Parathyroid adenoma (tissue), 2 donors: Measurements from ENCODE around the gene NOS1AP.

Experiments used
- H2AFZ ChIP-seq: fragments of 300-600 bp; sonication (generic); one replicate; pipeline ENCODE4 v1.7.0; 2017; ENCODE audit warnings: antibody characterized with exemption, mild to moderate bottlenecking
- H3K27ac ChIP-seq: fragments of 300-600 bp; sonication (generic); one replicate; pipeline ENCODE4 v1.7.0; 2017
- H3K27me3 ChIP-seq: fragments of 300-600 bp; sonication (generic); one replicate; pipeline ENCODE4 v1.7.0; 2017; ENCODE audit warnings: low read length; ENCODE audit not compliant: control insufficient read depth, insufficient read depth
- H3K36me3 ChIP-seq: fragments of 300-600 bp; sonication (generic); one replicate; pipeline ENCODE4 v1.7.0; 2017; ENCODE audit warnings: low read length; ENCODE audit not compliant: control insufficient read depth, insufficient read depth
- H3K4me1 ChIP-seq: fragments of 300-600 bp; sonication (generic); one replicate; pipeline ENCODE4 v1.7.0; 2017; ENCODE audit warnings: control low read depth
- H3K4me2 ChIP-seq: fragments of 300-600 bp; sonication (generic); one replicate; pipeline ENCODE4 v1.7.0; 2017; ENCODE audit warnings: low read length
- H3K4me3 ChIP-seq: fragments of 300-600 bp; sonication (generic); one replicate; pipeline ENCODE4 v1.7.0; 2017; ENCODE audit warnings: low read depth, low read length
- H3K79me2 ChIP-seq: fragments of 300-600 bp; sonication (generic); one replicate; pipeline ENCODE4 v1.7.0; 2017; ENCODE audit warnings: control low read depth
- H3K9ac ChIP-seq: fragments of 300-600 bp; sonication (generic); one replicate; pipeline ENCODE4 v1.7.0; 2017; ENCODE audit warnings: mild to moderate bottlenecking
- H3K9me3 ChIP-seq: fragments of 300-600 bp; sonication (generic); one replicate; pipeline ENCODE4 v1.7.0; 2017; ENCODE audit warnings: low read length; ENCODE audit not compliant: control insufficient read depth
- TF ChIP-seq, protein P1 (sequence below): fragments of 300-600 bp; sonication (generic); IDR thresholded peaks from one replicate; pipeline ENCODE4 v1.7.0; 2017; ENCODE audit warnings: antibody characterized with exemption, mild to moderate bottlenecking
- donor health status: primary hyperparathyroidism.

NOS1AP gene

DNA sequence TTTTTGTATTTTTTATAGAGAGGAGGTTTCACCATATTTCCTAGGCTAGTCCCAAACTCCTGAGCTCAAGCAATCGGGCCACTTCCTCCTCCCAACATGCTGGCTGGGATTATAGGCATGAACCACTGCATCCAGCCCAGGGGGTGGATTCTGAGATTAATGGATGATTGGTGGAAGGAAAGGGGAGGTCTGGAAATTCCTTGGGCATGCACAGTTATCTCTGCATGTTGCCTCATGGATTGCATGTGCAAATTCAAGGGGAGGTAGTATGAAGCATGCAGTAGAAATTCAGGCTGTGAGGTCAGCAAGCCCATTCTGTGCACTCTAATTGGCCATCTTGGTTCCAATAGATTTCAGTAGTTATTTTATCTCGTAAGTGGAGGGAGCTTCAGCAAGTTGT is 182.7 kb downstream of the NOS1AP start:
- H3K4me1 ChIP-seq, result no peaks in the 10 kb centered on the region

GRCh38 chr1:162253790-162254189 is 184.3 kb downstream of the NOS1AP start:
- no peaks in the 10 kb centered on the region for H3K4me1 ChIP-seq
- no peak overlapping the region for H3K27ac ChIP-seq
- H3K36me3 ChIP-seq, result no peaks in the 10 kb centered on the region
- no peaks in the 10 kb centered on the region for H3K79me2 ChIP-seq
- TF ChIP-seq, protein P1, sequence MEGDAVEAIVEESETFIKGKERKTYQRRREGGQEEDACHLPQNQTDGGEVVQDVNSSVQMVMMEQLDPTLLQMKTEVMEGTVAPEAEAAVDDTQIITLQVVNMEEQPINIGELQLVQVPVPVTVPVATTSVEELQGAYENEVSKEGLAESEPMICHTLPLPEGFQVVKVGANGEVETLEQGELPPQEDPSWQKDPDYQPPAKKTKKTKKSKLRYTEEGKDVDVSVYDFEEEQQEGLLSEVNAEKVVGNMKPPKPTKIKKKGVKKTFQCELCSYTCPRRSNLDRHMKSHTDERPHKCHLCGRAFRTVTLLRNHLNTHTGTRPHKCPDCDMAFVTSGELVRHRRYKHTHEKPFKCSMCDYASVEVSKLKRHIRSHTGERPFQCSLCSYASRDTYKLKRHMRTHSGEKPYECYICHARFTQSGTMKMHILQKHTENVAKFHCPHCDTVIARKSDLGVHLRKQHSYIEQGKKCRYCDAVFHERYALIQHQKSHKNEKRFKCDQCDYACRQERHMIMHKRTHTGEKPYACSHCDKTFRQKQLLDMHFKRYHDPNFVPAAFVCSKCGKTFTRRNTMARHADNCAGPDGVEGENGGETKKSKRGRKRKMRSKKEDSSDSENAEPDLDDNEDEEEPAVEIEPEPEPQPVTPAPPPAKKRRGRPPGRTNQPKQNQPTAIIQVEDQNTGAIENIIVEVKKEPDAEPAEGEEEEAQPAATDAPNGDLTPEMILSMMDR, result no peak
- H3K9ac ChIP-seq, result no peak overlapping the region
- H2AFZ ChIP-seq, result no peak overlapping the region
- no peak overlapping the region for H3K4me3 ChIP-seq
- no peaks in the 10 kb centered on the region for H3K9me3 ChIP-seq
- H3K27me3 ChIP-seq, result no peaks in the 10 kb centered on the region
- no peak overlapping the region for H3K4me2 ChIP-seq

More for the DNA sequence above, 182.7 kb downstream of the NOS1AP start:
- Histone ChIP-seq H3K9ac (no peak overlapping the region), H3K79me2 (no peaks in the 10 kb centered on the region), H3K4me2 (no peak overlapping the region), H3K9me3 (no peaks in the 10 kb centered on the region), H3K4me3 (no peak overlapping the region), H3K27ac (no peak overlapping the region), H3K27me3 (no peaks in the 10 kb centered on the region), H2AFZ (no peak overlapping the region), H3K36me3 (no peaks in the 10 kb centered on the region)
- TF ChIP-seq, protein P1, result no peak

- H3K4me3 ChIP-seq, result no peak overlapping the region
- no peaks in the 10 kb centered on the region for H3K4me1 ChIP-seq
- no peaks in the 10 kb centered on the region for H3K27me3 ChIP-seq
- no peak overlapping the region for H3K4me2 ChIP-seq
- H2AFZ ChIP-seq, result no peak overlapping the region
- H3K79me2 ChIP-seq, result no peaks in the 10 kb centered on the region
- H3K36me3 ChIP-seq, result no peaks in the 10 kb centered on the region
- H3K9ac ChIP-seq, result no peak overlapping the region
- no peak overlapping the region for H3K27ac ChIP-seq
- TF ChIP-seq, protein P1, result no peak
- no peaks in the 10 kb centered on the region for H3K9me3 ChIP-seq
Observed at GRCh38 chr1:162256287-162256686, 186.8 kb downstream of the NOS1AP start.

DNA sequence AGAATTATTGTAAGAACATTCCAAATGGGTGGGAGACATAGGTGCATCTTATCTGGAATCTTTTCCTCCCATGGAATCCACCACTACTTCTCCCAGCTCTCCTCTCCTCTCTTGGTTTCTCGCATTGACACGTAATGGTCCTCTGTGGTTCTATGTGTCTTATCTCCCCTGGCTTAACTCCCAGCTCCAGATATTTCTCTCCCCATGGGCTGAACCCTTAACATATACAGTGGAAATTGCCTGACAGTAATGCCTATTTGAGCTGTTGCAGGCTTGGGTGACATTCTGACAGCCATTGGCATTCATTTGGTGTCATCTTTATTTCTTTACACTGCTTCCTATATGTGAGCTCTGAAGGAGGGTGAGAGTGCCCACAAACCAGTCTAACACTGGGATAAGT is 188.9 kb downstream of the NOS1AP start:
- no peak overlapping the region for H3K9ac ChIP-seq
- TF ChIP-seq, protein P1, result no peak
- H3K4me3 ChIP-seq, result no peak overlapping the region
- H3K4me1 ChIP-seq, result no peaks in the 10 kb centered on the region
- H3K36me3 ChIP-seq, result no peaks in the 10 kb centered on the region
- H2AFZ ChIP-seq, result no peak overlapping the region
- no peaks in the 10 kb centered on the region for H3K27me3 ChIP-seq
- no peaks in the 10 kb centered on the region for H3K9me3 ChIP-seq
- no peak overlapping the region for H3K27ac ChIP-seq
- H3K79me2 ChIP-seq, result no peaks in the 10 kb centered on the region
- no peak overlapping the region for H3K4me2 ChIP-seq

- Histone ChIP-seq H3K9ac (no peak overlapping the region), H3K27ac (no peak overlapping the region), H2AFZ (no peak overlapping the region), H3K79me2 (no peaks in the 10 kb centered on the region), H3K27me3 (no peaks in the 10 kb centered on the region), H3K4me2 (no peak overlapping the region), H3K36me3 (no peaks in the 10 kb centered on the region), H3K4me3 (no peak overlapping the region), H3K4me1 (no peaks in the 10 kb centered on the region), H3K9me3 (no peaks in the 10 kb centered on the region)
- TF ChIP-seq, protein P1, result no peak
Observed at GRCh38 chr1:162259894-162260455, 190.5 kb downstream of the NOS1AP start.
